ENCODE data around the gene MEX3D. TPM values are rescaled to one million over a fixed set of nuclear protein-coding genes. Genes with fewer than 3 reads are reported as not detected.

MEX3D gene
- total and polyA plus RNA-seq, 4 donors: 0.92 to 9.1 (median 5.2) TPM

DNA sequence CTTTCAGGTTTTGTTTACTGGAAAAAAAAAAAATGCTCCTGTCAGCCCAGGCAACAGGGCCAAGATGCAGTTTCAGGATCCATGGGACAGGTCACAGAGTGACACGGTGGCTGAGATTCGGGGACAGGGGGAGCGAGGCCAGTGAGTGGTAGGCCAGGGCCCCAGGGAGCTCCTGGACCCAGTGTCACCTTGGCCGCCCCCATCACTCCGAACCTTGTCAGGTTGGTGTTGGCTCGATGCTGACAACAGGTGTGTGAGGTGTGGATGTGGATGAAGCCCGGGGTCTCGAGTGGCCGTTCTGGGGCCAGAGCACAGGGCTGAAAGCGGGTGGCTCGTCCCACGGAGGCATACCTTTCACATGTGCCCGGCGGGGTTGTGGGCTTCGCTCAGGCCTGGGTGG is 43.2 kb upstream of the MEX3D start:
- Histone ChIP-seq H3K27ac (ENCODE audit: low read depth in 1 of 2, low read length in 2 of 2) (no peak overlapping the region), H3K9ac (ENCODE audit: low read depth in 1 of 2, low read length in 2 of 2) (no peak overlapping the region), H3K36me3 (ENCODE audit: control insufficient read depth in 4 of 4, insufficient read depth in 3 of 4, low read depth in 1 of 4, low read length in 3 of 4) (peaks cover 2 to 44% (median 14%) of the 10 kb centered on the region in 4 donors), H3K4me1 (ENCODE audit: control insufficient read depth in 4 of 4, insufficient read depth in 4 of 4, low read length in 3 of 4) (peaks cover under 1 to 3% (median 2%) of the 10 kb centered on the region in 4 donors), H3K27me3 (ENCODE audit: control insufficient read depth in 4 of 4, insufficient read depth in 4 of 4, low read length in 3 of 4) (no peaks in the 10 kb centered on the region), H3K4me3 (ENCODE audit: low read depth in 1 of 3, low read length in 3 of 3) (no peak overlapping the region), H3K9me3 (ENCODE audit: control insufficient read depth in 4 of 4, low read length in 3 of 4) (no peaks in the 10 kb centered on the region)
- 95% methylated on average over 15 of the region's 15 CpGs for WGBS
- no peak for DNase-seq (ENCODE audit: low spot score)
- no peak for TF ChIP-seq CTCF (IDR thresholded peaks at IDR 0.05; ENCODE audit: low read depth, low read length, missing input control)
- no peak for TF ChIP-seq HNF4G (IDR thresholded peaks at IDR 0.05)
- TF ChIP-seq RAD21 (IDR thresholded peaks at IDR 0.05): no peak
- TF ChIP-seq HNF4A (conservative IDR thresholded peaks at IDR 0.05): no peak
- no peak for TF ChIP-seq ZBTB33 (IDR thresholded peaks at IDR 0.05)
- no peak for TF ChIP-seq SP1 (IDR thresholded peaks at IDR 0.05)
- no peak for TF ChIP-seq JUND (IDR thresholded peaks at IDR 0.05)
- TF ChIP-seq, protein P1, sequence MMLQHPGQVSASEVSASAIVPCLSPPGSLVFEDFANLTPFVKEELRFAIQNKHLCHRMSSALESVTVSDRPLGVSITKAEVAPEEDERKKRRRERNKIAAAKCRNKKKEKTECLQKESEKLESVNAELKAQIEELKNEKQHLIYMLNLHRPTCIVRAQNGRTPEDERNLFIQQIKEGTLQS (IDR thresholded peaks at IDR 0.05): no peak
- TF ChIP-seq FOXA2 (IDR thresholded peaks at IDR 0.05): no peak
- TF ChIP-seq MAX (IDR thresholded peaks at IDR 0.05): no peak

DNA sequence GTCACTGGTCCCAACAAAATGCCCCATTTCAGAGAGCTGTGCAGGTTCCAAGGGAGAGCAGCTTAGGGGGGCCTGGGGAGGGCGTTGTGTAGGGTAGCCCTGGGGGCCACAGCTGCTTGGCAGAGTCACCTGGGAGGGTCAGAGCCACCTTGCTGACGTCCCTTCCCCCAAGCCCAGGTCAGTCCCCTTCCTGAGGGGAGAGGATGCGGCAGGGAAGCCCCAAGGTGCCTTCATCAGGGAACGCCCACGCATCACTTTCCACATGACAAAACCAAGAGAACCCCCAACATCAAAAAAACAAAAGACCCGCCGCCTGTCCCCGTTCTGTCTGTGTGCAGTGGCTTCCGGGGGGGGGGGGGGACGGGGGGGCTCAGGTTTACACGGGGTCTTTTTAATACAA is 42.5 kb upstream of the MEX3D start:
- no peaks in the 10 kb centered on the region for H3K27me3 ChIP-seq (ENCODE audit: control insufficient read depth in 4 of 4, insufficient read depth in 4 of 4, low read length in 3 of 4)
- no peak overlapping the region for H3K27ac ChIP-seq (ENCODE audit: low read depth in 1 of 2, low read length in 2 of 2)
- 85% methylated on average over 11 of the region's 11 CpGs for WGBS
- DNase-seq (ENCODE audit: low spot score): no peak
- H3K9me3 ChIP-seq (ENCODE audit: control insufficient read depth in 4 of 4, low read length in 3 of 4): no peaks in the 10 kb centered on the region
- H3K4me1 ChIP-seq (ENCODE audit: control insufficient read depth in 4 of 4, insufficient read depth in 4 of 4, low read length in 3 of 4): peaks cover 5 to 11% (median 7%) of the 10 kb centered on the region in 4 donors
- no peak overlapping the region for H3K9ac ChIP-seq (ENCODE audit: low read depth in 1 of 2, low read length in 2 of 2)
- no peak overlapping the region for H3K4me3 ChIP-seq (ENCODE audit: low read depth in 1 of 3, low read length in 3 of 3)
- H3K36me3 ChIP-seq (ENCODE audit: control insufficient read depth in 4 of 4, insufficient read depth in 3 of 4, low read depth in 1 of 4, low read length in 3 of 4): peaks cover 0 to 39% (median 12%) of the 10 kb centered on the region in 4 donors
- TF ChIP-seq RXRA (IDR thresholded peaks at IDR 0.05) (no peak), TAF1 (conservative IDR thresholded peaks at IDR 0.05) (no peak), GABPA (IDR thresholded peaks at IDR 0.05 in 1 of 2, conservative IDR thresholded peaks at IDR 0.05 in 1 of 2) (no peak), RAD21 (IDR thresholded peaks at IDR 0.05) (no peak), CTCF (IDR thresholded peaks at IDR 0.05; ENCODE audit: low read depth, low read length, missing input control) (no peak), HNF4A (conservative IDR thresholded peaks at IDR 0.05) (no peak)
- TF ChIP-seq, protein P1 (IDR thresholded peaks at IDR 0.05): no peak
